Neural crest cell (in vitro differentiated cells): ENCODE results near the gene CHAT. TPM values are rescaled to one million over a fixed set of nuclear protein-coding genes. Genes with fewer than 3 reads are reported as not detected.
"Not testable (repeated sequence)": the region's sequence is repeated elsewhere in the genome, so short reads cannot be mapped to it uniquely, and the experiment has no call there.

Experiments used
- DNase-seq: peaks from one replicate; pipeline ENCODE4 v3.0.0; 2021; ENCODE audit warnings: low read depth, mixed read lengths, low spot score
- H3K27ac Mint-ChIP-seq: one replicate; pipeline ENCODE4 v1.8.0; 2021; ENCODE audit warnings: mild to moderate bottlenecking, mixed read lengths; ENCODE audit not compliant: unreplicated experiment
- H3K27me3 Mint-ChIP-seq: 2 replicates; pipeline ENCODE4 v1.8.0; 2021; ENCODE audit warnings: low read depth, mild to moderate bottlenecking, mixed read lengths
- H3K36me3 Mint-ChIP-seq: 2 replicates; pipeline ENCODE4 v1.8.0; 2021; ENCODE audit warnings: low read depth, mild to moderate bottlenecking, mixed read lengths
- H3K4me1 Mint-ChIP-seq: 2 replicates; pipeline ENCODE4 v1.8.0; 2021; ENCODE audit warnings: mixed read lengths
- H3K4me3 Mint-ChIP-seq: one replicate; pipeline ENCODE4 v1.8.0; 2021; ENCODE audit warnings: mild to moderate bottlenecking, mixed read lengths
- H3K9me3 Mint-ChIP-seq: 2 replicates; pipeline ENCODE4 v1.8.0; 2021; ENCODE audit warnings: mixed read lengths
- total RNA-seq: library from RNA; stranded (reverse); gene quantifications from 2 replicates; pipeline ENCODE4 v1.2.1, GENCODE V29; 2021
- TF ChIP-seq, protein P1 (sequence below): fragments of 200-600 bp; sonication (generic); conservative IDR thresholded peaks from 2 replicates; pipeline ENCODE4 v1.5.0; 2021; ENCODE audit warnings: antibody characterized with exemption, mild to moderate bottlenecking

CHAT gene
- total RNA-seq, 1 donor from 2014 or later = 2.7 TPM

DNA sequence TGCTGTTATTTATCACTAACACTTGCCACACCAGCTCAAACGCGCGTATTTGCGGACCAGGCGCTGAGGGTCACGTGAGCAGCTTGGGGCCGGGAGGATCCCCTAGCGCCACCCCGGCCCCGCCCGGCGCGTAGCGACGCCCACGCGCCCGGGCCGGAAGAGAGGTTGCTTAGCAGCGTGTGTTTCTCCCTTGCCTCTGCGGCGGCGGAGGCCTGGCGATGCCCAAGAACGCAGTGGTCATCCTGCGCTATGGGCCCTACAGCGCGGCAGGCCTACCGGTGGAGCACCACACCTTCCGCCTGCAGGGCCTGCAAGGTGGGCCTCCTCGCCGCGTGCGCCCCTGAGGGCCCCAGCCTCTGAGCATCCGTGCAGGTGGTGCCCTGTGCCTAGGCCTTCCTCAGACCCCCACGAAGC, 65.7 kb downstream of the CHAT start, which contains the start of gene C10orf53:
C10orf53 (plus strand) TSS at position 172 of the 414 bp plus-strand sequence; CDS start at position 219, 47 bp downstream.
- TF ChIP-seq, protein P1, sequence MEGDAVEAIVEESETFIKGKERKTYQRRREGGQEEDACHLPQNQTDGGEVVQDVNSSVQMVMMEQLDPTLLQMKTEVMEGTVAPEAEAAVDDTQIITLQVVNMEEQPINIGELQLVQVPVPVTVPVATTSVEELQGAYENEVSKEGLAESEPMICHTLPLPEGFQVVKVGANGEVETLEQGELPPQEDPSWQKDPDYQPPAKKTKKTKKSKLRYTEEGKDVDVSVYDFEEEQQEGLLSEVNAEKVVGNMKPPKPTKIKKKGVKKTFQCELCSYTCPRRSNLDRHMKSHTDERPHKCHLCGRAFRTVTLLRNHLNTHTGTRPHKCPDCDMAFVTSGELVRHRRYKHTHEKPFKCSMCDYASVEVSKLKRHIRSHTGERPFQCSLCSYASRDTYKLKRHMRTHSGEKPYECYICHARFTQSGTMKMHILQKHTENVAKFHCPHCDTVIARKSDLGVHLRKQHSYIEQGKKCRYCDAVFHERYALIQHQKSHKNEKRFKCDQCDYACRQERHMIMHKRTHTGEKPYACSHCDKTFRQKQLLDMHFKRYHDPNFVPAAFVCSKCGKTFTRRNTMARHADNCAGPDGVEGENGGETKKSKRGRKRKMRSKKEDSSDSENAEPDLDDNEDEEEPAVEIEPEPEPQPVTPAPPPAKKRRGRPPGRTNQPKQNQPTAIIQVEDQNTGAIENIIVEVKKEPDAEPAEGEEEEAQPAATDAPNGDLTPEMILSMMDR = no peak
- H3K4me3 Mint-ChIP-seq = peak within 1 kb of the TSS; percentile 91
- H3K9me3 Mint-ChIP-seq = peaks cover 5% of the 10 kb centered on the region
- H3K36me3 Mint-ChIP-seq = peaks cover 3% of the 10 kb centered on the region
- H3K27ac Mint-ChIP-seq = no peak within 1 kb of the TSS
- H3K4me1 Mint-ChIP-seq = peaks cover 8% of the 10 kb centered on the region
- peaks cover 73% of the 10 kb centered on the region for H3K27me3 Mint-ChIP-seq
- peak; percentile 69 for DNase-seq

DNA sequence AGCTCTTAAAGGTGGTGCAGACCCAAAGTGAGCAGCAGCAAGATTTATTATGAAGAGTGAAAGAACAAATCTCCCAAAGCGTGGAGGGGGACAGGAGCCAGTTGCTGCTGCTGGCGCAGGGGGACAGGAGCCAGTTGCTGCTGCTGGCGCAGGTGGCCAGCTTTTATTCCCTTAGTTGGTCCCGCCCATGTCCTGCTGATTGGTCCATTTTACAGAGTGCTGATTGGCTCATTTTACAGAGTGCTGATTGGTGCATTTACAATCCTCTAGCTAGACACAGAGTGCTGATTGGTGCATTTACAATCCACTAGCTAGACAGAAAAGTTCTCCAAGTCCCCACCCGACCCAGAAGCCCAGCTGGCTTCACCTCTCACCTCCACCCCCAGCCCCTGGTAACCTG, 68.6 kb downstream of the CHAT start:
- not testable (repeated sequence) for H3K27ac Mint-ChIP-seq, H3K4me3 Mint-ChIP-seq, H3K9me3 Mint-ChIP-seq, H3K36me3 Mint-ChIP-seq, H3K4me1 Mint-ChIP-seq, DNase-seq
- H3K27me3 Mint-ChIP-seq = peaks cover 68% of the 10 kb centered on the region

DNA sequence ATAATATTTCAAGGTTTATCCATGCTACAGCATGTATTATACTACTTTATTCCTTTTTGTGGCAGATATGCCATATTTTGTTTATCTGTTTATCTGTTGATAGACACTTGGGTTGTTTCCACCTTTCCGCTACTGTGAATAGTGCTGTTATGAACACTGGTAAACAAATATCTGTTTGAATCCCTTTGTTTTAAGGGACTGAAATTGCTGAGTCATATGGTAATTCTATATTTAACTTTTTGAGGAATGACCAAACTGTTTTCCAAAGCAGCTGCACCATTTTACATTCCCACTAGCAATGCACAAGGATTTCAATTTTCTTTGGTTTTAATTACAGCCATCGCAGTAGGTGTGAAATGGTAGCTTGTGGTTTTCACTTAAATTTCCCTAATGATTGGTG, 69.0 kb downstream of the CHAT start:
- TF ChIP-seq, protein P1 = no peak
- Mint-ChIP-seq H3K27ac (no peak overlapping the region), H3K9me3 (peaks cover 4% of the 10 kb centered on the region), H3K27me3 (peaks cover 68% of the 10 kb centered on the region), H3K36me3 (peaks cover 3% of the 10 kb centered on the region), H3K4me3 (no peak overlapping the region), H3K4me1 (peaks cover 8% of the 10 kb centered on the region)
- no peak for DNase-seq

DNA sequence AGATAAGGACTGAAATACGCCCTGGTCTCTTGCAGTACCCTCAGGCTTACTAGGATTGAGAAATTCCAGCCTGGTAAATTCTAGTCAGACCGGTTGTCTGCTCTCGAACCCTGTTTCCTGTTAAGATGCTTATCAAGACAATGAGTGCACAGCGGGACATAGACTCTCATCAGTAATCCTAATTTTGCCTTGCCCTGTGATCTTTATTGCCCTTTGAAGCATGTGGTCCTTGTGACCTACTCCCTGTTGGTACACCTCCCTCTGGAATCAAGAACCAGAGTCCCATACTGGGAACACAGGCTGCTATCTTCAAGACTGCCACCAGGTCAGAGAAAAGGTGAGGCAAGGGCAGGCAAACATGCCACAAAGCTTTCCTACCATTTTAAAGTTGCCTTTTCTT, 72.8 kb downstream of the CHAT start:
- H3K27me3 Mint-ChIP-seq = peaks cover 75% of the 10 kb centered on the region
- TF ChIP-seq, protein P1 = no peak

DNA sequence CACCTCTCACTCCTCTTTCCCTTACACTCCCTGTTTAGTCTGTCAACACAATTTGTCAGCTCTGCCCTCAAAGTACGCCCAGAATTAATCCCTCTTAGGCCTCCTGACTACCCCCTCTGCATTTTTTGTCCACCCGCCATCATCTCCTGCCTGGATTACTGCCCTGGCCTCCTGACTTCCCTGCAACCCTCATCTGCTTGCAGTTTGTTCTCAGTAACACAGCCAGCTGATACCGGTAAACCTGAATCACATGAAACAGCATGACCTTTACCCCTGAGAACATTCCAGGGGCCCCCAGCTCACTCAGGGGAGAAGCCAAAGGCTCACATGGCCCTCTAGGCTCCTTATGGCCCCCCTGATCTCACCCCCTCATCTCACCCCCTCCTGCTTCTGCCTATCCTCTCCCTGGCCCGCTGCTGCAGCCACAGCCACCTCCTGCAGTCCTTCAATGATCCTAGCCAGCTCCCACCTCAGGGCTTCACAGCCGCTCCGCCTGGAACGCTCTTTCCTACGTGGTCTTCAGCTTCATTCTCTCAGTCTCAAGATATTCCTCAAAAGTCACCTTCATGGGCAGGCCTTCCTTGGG, 74.5 kb downstream of the CHAT start:
- Mint-ChIP-seq H3K4me3 (no peak overlapping the region), H3K36me3 (peaks cover 2% of the 10 kb centered on the region), H3K4me1 (peaks cover 17% of the 10 kb centered on the region)

More for the DNA sequence above, 72.8 kb downstream of the CHAT start:
- Mint-ChIP-seq H3K4me1 (peaks cover 17% of the 10 kb centered on the region), H3K4me3 (no peak overlapping the region), H3K27ac (peak overlapping the region; percentile 9), H3K9me3 (peaks cover 2% of the 10 kb centered on the region), H3K36me3 (peaks cover 2% of the 10 kb centered on the region)
- no peak for DNase-seq

DNA sequence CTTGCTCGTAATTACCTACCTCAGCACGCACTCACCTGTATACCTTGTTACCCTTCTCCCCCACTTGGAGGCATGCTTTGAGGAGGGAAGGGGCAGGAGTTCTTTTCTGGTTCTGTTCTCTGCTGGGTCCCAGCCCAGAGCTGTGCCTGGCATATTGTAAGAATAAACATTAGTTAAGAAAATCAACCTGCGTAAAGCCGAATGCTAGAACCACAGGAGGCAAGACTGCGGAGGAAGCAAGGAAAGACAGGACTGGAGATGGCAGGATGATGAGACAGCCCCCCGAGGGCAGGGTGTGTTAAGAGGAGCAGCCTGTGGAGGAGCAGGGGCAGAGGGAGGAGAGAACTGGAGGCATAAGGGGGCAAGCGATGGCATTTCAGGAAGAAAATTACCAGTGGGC, 75.1 kb downstream of the CHAT start:
- TF ChIP-seq, protein P1 = no peak

More for the DNA sequence above, 74.5 kb downstream of the CHAT start:
- H3K9me3 Mint-ChIP-seq = no peaks in the 10 kb centered on the region
- peaks cover 83% of the 10 kb centered on the region for H3K27me3 Mint-ChIP-seq
- TF ChIP-seq, protein P1 = no peak
- no peak overlapping the region for H3K27ac Mint-ChIP-seq
- no peak for DNase-seq

More for the DNA sequence above, 75.1 kb downstream of the CHAT start:
- peaks cover 17% of the 10 kb centered on the region for H3K4me1 Mint-ChIP-seq
- no peak for DNase-seq
- no peak overlapping the region for H3K4me3 Mint-ChIP-seq
- H3K27ac Mint-ChIP-seq = no peak overlapping the region
- H3K36me3 Mint-ChIP-seq = peaks cover 2% of the 10 kb centered on the region
- no peaks in the 10 kb centered on the region for H3K9me3 Mint-ChIP-seq
- H3K27me3 Mint-ChIP-seq = peaks cover 89% of the 10 kb centered on the region
